GM19324 (cell line): ENCODE data around the gene CCDC57.

Experiments used
- ATAC-seq: cut with Tn5 transposase; IDR thresholded peaks from one replicate; pipeline ENCODE4 v1.9.1; 2021; ENCODE audit warnings: mild to moderate bottlenecking, moderate library complexity; ENCODE audit not compliant: unreplicated experiment, low FRiP score

CCDC57 gene

DNA sequence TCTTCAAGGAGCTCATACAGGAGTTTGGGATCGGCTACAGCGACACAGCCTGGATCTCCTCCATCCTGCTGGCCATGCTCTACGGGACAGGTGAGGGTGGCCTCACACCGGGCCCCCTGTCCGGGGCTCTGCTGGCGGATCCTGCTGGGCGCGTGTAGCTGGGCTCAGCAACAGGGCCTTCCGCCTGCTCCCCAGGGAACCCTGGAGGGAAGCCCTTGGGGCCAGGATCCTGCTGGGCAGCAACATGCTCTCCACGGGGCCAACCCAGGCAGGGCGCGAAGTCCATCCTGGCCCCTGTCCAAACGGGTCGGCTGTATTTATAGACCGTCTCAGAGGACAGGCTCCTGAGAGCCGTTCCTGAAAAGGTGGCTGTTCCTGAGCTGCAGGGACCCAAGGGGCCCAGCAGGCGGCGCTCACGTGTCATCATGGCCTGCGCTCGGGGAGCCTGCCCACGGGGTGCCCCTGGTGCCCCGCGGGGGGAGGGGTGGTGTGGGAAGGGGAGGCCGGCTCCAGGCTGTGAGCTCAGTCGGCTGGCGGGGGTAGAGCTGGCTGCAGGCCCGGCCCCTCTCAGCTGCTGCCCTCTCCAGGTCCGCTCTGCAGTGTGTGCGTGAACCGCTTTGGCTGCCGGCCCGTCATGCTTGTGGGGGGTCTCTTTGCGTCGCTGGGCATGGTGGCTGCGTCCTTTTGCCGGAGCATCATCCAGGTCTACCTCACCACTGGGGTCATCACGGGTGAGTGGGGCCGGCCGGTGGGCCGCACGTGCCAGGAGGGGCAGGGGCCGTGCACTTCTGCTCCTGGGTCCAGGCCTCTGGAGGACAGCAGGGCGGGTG lies 23.7 kb upstream of the CCDC57 start:
- no peak for ATAC-seq

DNA sequence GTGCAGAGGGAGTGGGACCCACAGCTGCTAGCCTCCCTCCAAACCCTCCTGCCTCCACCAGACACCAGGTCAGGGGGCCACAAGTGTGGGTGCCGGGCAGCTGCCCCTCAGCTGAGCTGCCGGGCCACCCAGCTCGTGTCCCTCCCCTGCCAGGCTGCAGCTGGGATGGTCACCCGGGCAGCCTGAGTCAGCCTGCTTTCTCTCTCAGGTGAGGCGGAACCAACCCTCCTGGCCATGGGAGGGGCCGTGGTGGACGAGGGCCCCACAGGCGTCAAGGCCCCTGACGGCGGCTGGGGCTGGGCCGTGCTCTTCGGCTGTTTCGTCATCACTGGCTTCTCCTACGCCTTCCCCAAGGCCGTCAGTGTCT lies 23.1 kb upstream of the CCDC57 start:
- no peak for ATAC-seq

DNA sequence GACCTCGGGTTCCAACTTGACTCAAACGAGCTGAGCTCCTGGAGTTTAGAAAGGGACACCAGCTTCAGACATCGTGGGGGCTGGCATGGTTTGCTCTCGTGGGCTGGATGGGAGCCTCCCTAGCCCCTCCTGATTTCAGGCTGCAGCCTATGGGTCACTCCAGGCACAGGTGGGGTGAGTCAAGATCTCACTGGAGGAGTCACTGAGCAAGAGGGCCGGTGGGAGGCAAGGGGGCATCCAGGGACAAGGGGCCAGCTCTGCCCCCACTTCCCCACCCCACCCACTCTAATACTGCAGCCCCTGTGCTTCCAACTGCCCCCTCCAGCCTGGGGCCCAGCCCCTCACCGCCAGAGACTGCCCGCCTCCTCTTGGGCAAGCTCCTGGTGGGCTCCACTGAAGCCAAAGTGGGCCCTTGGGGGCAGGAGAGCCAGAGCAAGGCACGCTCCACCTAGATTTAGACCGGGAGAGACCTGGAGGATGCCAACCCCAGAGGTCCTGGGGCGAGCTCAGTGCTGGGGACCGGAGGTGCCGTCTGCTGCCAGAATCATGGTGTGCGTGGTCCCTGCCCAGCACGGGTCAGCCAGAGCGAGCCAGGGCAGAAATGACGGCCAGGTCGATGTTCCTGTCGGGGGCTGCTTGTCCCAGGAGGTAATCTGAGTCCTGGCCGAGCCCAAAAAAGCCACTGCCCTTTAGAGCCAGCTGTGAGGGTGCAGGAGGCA lies 22.6 kb upstream of the CCDC57 start:
- ATAC-seq = no peak

- no peak for ATAC-seq
Observed at GRCh38 chr17:82234211-82235055, 21.8 kb upstream of the CCDC57 start.

- ATAC-seq = no peak
Observed at GRCh38 chr17:82232876-82233785, 20.5 kb upstream of the CCDC57 start.

DNA sequence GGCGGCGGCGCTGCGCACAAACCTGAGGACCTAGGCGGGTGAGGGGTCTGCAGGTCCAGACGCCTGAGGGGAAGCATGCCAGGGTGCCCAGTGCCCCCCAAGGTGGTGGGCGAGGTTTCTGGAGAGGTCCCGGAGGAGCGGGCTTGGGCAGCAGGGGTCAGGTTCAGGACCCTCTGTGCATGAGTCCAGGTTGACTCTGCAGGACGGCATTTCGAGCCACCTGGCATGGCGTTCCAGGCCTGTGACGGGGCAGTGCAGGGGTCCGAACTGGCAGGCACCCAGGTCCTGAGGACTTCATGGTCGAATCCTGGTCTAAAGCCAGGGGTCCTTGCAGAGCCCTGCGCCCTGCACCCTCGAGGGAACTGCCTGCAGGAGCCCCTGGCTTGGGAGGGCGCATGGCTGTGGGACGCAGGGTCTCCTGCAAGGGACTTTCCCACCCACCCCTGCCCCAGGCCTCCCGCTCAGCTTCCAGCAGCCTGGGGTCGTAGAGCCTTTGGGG lies 19.7 kb upstream of the CCDC57 start:
- no peak for ATAC-seq

- ATAC-seq = peak; percentile 1
Observed at GRCh38 chr17:82231562-82232321, 19.1 kb upstream of the CCDC57 start.

GRCh38 chr17:82231312-82231561 lies 18.6 kb upstream of the CCDC57 start:
- ATAC-seq = no peak

DNA sequence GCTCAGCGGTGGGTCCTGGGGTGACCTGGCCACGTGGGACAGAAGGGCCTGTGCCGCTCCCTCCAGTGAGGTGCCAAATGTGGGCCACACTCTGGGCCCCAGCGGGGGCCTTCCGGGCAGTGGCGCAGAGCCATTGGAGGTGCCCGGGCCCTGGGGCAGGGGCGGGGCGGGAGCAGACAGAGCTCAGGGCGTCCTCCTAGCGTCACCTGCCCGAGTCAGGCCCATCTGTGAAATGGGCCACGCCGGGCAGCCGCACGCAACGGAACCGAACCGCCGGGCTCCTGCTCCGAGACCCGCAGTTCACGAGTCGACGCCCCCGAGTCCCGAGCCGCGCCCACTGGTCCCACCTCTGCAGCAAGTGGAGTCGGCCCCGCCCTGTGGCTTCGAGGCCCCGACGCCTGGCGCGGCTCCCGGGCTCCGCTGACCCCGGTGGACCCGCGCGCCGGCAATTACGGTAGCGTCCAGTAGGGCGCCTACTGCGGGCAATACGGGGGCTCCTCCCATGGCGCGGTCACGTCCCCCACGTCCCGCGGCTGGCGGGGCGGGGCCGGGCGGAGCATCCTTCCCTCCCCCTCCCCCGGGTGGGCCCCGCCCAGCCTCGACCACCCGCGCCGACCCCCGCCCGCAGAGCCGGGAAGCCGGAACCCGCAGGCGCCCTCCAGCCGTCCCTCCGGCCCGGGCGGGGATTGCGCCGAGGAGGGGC lies 18.1 kb upstream of the CCDC57 start:
- peak; percentile 31 for ATAC-seq

DNA sequence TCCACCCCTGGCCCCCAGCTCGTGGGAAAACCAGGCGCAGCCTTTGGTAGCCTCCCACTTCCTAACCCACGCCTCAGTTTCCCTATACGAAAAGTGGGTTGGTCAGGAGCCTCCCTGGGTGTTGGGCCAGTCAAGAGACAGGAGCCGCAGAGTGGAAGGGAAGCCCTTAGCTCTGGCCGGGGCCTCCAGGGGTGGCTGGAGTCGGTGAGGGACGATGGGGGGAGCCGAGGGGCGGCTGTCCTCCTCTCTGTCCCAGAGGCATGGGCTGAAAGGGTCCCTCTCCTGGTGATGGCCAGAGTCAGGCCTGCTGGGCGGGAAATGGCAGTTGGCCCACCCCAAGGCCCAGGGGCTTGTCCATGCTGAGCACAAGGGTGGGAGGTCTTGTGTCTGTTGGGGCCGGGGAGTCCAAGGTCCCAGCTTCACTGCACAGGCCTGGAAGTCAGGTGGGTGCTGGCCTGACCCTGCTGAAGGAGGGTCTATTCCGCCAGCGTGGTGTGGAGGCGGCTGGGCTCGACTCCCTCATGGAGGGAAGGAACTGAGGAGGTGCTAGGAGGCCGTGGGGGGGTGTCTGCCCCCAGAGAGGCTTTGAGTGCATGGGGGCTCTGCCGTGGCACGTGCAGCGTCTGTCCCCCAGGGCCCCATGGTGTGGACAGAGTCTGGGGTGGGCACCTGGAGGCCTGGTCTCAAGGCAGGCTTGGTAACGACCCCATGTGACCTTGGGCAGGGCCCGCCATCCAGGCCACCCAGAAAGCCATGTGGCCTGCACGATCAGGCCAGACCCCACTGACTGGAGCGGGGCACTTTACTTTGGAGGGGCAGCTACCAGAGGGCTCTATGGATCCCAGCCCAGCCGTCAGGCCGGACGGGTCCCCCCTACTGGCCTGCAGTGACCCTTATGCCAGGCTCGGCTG lies 17.3 kb upstream of the CCDC57 start:
- no peak for ATAC-seq

DNA sequence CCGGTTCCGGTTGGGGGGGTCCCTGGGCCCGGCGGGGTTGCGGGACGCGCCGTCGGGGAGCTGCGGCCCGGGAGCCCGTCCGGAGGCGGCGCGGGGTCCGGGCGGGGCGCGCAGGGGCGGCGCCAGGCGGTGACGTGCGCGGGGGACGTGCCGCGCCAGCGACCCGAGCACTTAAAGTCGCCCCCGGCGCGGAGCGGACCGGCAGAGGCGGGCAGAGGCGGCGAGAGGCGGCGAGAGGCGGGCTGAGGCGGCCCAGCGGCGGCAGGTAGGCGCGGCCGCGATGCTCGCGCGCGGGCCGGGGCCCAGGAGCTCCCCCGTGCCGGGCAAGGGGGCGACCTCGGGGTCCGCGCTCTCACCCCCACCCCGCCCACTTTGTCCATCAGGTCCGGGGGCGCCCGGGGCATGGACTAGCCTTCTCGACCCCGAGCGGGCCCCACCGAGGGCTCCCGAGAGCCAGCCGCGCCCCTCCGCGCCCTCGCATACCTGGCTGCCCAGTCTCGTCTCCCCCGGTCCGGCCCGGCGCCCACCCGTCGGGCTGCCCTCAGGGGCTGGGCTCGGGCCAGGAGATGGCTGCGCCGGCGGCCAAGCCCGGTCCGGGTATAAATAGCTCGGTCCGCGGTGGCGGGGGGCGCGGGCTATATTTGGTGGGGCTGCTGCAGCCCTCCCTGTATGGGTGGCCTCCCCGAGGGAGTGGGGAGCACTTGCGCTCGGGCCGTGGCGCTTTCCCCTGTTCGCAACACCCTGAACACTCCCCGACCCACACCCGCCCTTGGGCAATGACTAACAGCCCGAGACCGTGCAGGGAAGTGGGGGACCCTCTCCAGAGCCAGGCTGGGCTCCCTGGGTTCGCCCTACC lies 16.4 kb upstream of the CCDC57 start, which contains the start of gene SLC16A3:
SLC16A3 (plus strand) TSS at position 201 of the 856 bp plus-strand sequence. CDS start 6,967 bp downstream, outside the sequence.
- ATAC-seq = peak; percentile 36

DNA sequence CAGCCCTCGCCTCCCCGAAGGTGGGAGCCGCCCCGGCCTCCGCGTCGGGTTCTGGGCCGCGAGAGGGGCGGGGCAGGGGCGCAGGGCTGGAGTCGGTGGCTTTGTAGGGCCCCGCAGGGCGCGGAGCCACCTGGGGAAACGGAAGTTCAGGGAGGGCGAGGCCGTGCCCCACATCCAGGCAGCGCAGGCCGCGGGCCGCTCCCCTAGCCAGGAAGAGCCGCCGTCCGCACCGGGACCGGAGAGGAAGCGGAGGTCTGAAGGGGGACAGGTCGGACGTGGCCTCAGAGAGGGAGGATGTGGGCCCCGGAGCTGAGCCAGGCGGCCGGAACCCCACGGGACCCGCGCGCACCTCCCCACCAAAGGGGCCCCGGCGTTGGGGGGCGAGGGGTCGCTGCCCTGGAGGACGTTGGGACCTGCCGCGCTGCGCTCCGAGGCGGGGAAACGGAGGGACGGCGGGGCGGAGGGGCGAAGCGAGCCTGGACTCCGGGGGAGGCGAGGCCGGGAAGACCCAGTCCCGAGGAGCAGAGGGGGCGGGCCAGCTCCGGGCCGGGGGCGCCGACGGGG lies 15.7 kb upstream of the CCDC57 start:
- ATAC-seq = peak; percentile 11

DNA sequence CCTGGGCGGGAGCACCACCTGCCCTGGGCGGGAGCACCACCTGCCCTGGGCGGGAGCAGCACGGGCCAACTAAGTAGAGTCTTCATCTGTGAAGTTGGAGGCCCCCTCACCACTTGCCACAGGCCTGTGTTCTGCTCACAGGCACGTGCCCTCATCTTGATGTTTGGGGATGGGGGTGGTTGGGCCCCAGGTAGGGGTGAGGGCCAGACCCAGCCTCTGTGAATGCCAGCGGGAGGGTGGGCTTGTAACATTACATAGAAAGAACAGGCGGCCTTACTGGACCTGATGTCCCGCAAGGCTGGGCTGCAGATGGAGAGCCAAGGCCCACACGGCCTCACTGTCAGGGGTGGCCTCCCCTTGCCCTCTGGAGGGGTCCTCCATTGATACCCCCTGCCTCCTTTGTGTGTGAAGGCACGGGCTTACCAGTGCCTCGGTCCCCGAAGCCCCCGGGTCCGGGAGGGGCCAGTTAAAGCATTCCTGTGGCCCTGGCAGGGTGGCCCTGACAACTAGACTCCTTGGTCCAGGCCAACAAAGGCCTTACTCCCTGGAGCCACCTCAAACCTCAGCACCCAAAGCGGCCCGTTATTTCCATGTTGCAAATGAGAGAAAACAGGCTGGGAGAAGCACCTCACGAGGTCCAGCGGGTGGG lies 15.1 kb upstream of the CCDC57 start:
- no peak for ATAC-seq

DNA sequence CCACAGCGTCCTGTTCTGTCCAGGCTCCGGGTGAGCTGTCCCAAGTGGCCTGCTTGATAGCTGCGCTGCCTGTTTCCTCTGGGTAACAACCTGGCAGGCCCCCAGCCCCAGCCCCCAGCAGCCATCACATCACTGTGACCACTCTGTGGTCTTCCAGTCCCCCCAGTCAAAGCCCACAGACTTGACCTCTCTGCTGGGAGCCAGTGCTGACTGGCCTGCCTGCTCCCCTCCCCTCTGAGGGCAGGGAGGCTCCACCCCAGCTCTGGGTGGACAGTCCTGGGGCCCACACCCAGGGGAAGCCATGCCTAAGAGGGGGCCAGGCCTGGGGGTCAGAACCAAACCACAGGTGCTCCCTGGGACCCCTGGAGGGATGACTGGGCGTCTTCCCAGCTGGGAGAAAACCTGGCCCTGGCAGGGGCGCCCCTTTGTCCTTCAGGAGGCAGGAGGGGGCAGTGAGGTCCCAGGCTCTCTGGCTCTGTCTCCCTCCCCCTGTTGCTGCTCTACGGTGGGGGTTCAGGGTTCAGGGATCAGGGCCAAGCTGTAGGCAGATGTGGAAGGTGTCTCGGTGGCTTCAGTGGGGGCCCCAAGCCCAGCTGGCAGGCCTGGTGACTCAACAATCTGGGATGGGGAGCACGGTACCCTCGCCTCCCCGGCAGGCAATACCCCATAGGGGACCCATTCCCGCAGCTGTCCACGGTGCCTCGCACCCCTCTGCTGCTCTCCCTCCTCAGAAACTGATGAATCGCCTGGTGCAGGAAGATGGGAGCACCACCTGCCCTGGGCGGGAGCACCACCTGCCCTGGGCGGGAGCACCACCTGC lies 14.4 kb upstream of the CCDC57 start:
- ATAC-seq = no peak

- ATAC-seq = no peak
Observed at GRCh38 chr17:82226146-82226808, 13.6 kb upstream of the CCDC57 start.
